HCT116 (cell line): ENCODE results near the gene SEC31B. TPM values are rescaled to one million over a fixed set of nuclear protein-coding genes. Genes with fewer than 3 reads are reported as not detected.
A peak's percentile ranks its signal among the peaks of the same experiment; 100 is the strongest.

Experiments used
- ATAC-seq: fragments of 200-7000 bp; cut with Tn5 transposase; 2 replicates; pipeline ENCODE4 v1.9.1; 2020; ENCODE audit warnings: mild to moderate bottlenecking, moderate library complexity
- BruUV-seq: library from RNA; stranded (reverse); fragments of 400-500 nt; replicated peaks from 2 replicates; lab custom pipeline; 2021; lab: Mats Ljungman, UMichigan
- CTCF ChIA-PET: fragments of 300-600 bp; sonication (Branson Sonifier 250); formaldehyde crosslinking; loops from one replicate; lab custom pipeline; 2021; ENCODE audit warnings: antibody characterized with exemption; lab: Charles Lee
- POLR2A ChIA-PET: fragments of 300-600, 350-600 bp; sonication (Branson Sonifier 250); formaldehyde crosslinking; loops from one replicate; lab custom pipeline; 2021; ENCODE audit warnings: antibody characterized with exemption; lab: Charles Lee
- RAD21 ChIA-PET, 2 experiments: fragments of 300-600 bp; sonication (Branson Sonifier 250); formaldehyde crosslinking; loops; one replicate each; lab custom pipeline; 2023; ENCODE audit warnings: low total read pairs in 2 of 2; ENCODE audit not compliant: uncharacterized antibody in 2 of 2, unreplicated experiment in 2 of 2, low non-redundant PET in 1 of 2; lab: Charles Lee
- DNase-seq: peaks from one replicate; pipeline ENCODE4 v3.0.0-alpha.2; 2010; ENCODE audit warnings: low read depth, low spot score
- H2AFZ ChIP-seq: fragments of 200-600 bp; shearing (Covaris generic), sonication (generic); 2 replicates; pipeline ENCODE4 v1.6.1; 2017; ENCODE audit warnings: low read depth, mixed run types, mixed read lengths, antibody characterized with exemption, low read length; ENCODE audit not compliant: poor library complexity, severe bottlenecking
- H3K27ac ChIP-seq: 2 replicates; pipeline ENCODE4 v1.5.1; 2012; ENCODE audit warnings: low read depth, low read length
- H3K27me3 ChIP-seq: fragments of 200-600 bp; sonication (generic); 2 replicates; pipeline ENCODE4 v1.6.1; 2016; ENCODE audit warnings: mixed run types, low read length, mixed read lengths; ENCODE audit not compliant: insufficient read depth
- H3K36me3 ChIP-seq, 2 experiments: fragments of 200-500 bp in 1 of 2; fragments of 200-600 bp in 1 of 2; sonication (Bioruptor generic) in 1 of 2; sonication (generic) in 1 of 2; 2 replicates each; pipeline versions ENCODE4 v1.5.1 to v1.6.1; 2014 to 2016; ENCODE audit warnings: low read length in 2 of 2, inconsistent platforms in 1 of 2, mixed read lengths in 1 of 2, mixed run types in 1 of 2; ENCODE audit not compliant: insufficient read depth in 2 of 2, control insufficient read depth in 1 of 2
- H3K4me1 ChIP-seq, 2 experiments: fragments of 200-600 bp in 1 of 2; sonication (generic) in 1 of 2; 2 replicates each; pipeline versions ENCODE4 v1.5.1 to v1.6.1; 2012 to 2017; ENCODE audit warnings: low read length in 2 of 2, inconsistent platforms in 1 of 2, mild to moderate bottlenecking in 1 of 2, mixed read lengths in 1 of 2, mixed run types in 1 of 2, moderate library complexity in 1 of 2; ENCODE audit not compliant: insufficient read depth in 2 of 2, control insufficient read depth in 1 of 2
- H3K4me2 ChIP-seq: fragments of 200-600 bp; sonication (generic); 2 replicates; pipeline ENCODE4 v1.6.1; 2017; ENCODE audit warnings: mixed run types, low read length, mixed read lengths
- H3K4me3 ChIP-seq, 2 experiments: fragments of 200-600 bp in 1 of 2; sonication (generic) in 1 of 2; replicated peaks in 1 of 2; 2 replicates each; pipeline ENCODE4 v1.5.1; 2011 to 2016; ENCODE audit warnings: low read length in 2 of 2, control low read depth in 1 of 2, low read depth in 1 of 2, mild to moderate bottlenecking in 1 of 2, mixed read lengths in 1 of 2, mixed run types in 1 of 2
- H3K79me2 ChIP-seq: fragments of 200-600 bp; sonication (generic); 2 replicates; pipeline ENCODE4 v1.6.1; 2017; ENCODE audit warnings: mild to moderate bottlenecking, mixed run types, low read length, moderate library complexity, mixed read lengths; ENCODE audit not compliant: insufficient read depth
- H3K9ac ChIP-seq: fragments of 200-600 bp; sonication (generic); 2 replicates; pipeline ENCODE4 v1.6.1; 2016; ENCODE audit warnings: low read length, mixed read lengths
- H3K9me2 ChIP-seq: fragments of 200-600 bp; sonication (generic), shearing (Covaris generic); 2 replicates; pipeline ENCODE4 v1.6.1; 2017; ENCODE audit warnings: mixed run types, mild to moderate bottlenecking, moderate library complexity; ENCODE audit not compliant: insufficient read depth
- H3K9me3 ChIP-seq, 2 experiments: fragments of 200-500 bp in 1 of 2; fragments of 200-600 bp in 1 of 2; sonication (Bioruptor generic) in 1 of 2; sonication (generic) in 1 of 2; 2 replicates each; pipeline ENCODE4 v1.6.1; 2014 to 2017; ENCODE audit warnings: low read length in 2 of 2, mixed read lengths in 2 of 2, inconsistent platforms in 1 of 2, low read depth in 1 of 2, mild to moderate bottlenecking in 1 of 2, mixed run types in 1 of 2, moderate library complexity in 1 of 2; ENCODE audit not compliant: control insufficient read depth in 1 of 2, insufficient read depth in 1 of 2
- H4K20me1 ChIP-seq: fragments of 200-600 bp; sonication (generic), shearing (Covaris generic); 2 replicates; pipeline ENCODE4 v1.6.1; 2017; ENCODE audit warnings: mixed run types, mild to moderate bottlenecking, moderate library complexity; ENCODE audit not compliant: insufficient read depth
- ATF3 ChIP-seq: IDR thresholded peaks from 2 replicates; pipeline ENCODE4 v1.6.1; 2012
- CBX3 ChIP-seq: IDR thresholded peaks from 2 replicates; pipeline ENCODE4 v1.6.1; 2012; ENCODE audit warnings: low read depth
- CTCF ChIP-seq, 3 experiments: fragments of 200-600 bp in 1 of 3; sonication (generic) in 1 of 3; IDR thresholded peaks in 2 of 3; conservative IDR thresholded peaks in 1 of 3; 2 replicates each; pipeline ENCODE4 v1.5.1; 2012 to 2017; ENCODE audit warnings: low read depth in 2 of 3, low read length in 2 of 3, antibody characterized with exemption in 1 of 3, borderline replicate concordance in 1 of 3, control low read depth in 1 of 3, mild to moderate bottlenecking in 1 of 3, mixed read lengths in 1 of 3, mixed run types in 1 of 3, moderate library complexity in 1 of 3; ENCODE audit not compliant: insufficient read depth in 1 of 3
- EGR1 ChIP-seq: IDR thresholded peaks from 2 replicates; pipeline ENCODE4 v1.6.1; 2012; ENCODE audit warnings: low read depth
- EZH2phosphoT487 ChIP-seq: fragments of 200-600 bp; IDR thresholded peaks from 2 replicates; pipeline ENCODE4 v1.6.1; 2018; ENCODE audit warnings: antibody characterized with exemption, borderline replicate concordance
- JUND ChIP-seq: IDR thresholded peaks from 2 replicates; pipeline ENCODE4 v1.6.1; 2012
- POLR2A ChIP-seq: IDR thresholded peaks from 2 replicates; pipeline ENCODE4 v1.7.0; 2011; ENCODE audit warnings: borderline replicate concordance; ENCODE audit not compliant: insufficient read depth, insufficient read length; ENCODE audit errors: extremely low read depth
- RAD21 ChIP-seq: IDR thresholded peaks from 2 replicates; pipeline ENCODE4 v1.6.1; 2012; ENCODE audit warnings: low read depth, mild to moderate bottlenecking
- TCF7L2 ChIP-seq: IDR thresholded peaks from 2 replicates; pipeline ENCODE4 v1.7.0; 2011; ENCODE audit warnings: borderline replicate concordance, inconsistent platforms; ENCODE audit not compliant: insufficient read depth, insufficient read length; ENCODE audit errors: extremely low read depth
- ZFX ChIP-seq: fragments of 450-650 bp; IDR thresholded peaks from 2 replicates; pipeline ENCODE4 v1.6.1; 2017
- intact Hi-C: fragments of 100-400 bp; cut with micrococcal nuclease; formaldehyde crosslinking; loops from 2 replicates; pipeline ENCODE4 v1.10.0; 2022
- total RNA-seq: library from RNA; stranded (reverse); gene quantifications from one replicate; pipeline ENCODE4 v1.2.1, GENCODE V29; 2021; ENCODE audit not compliant: unreplicated experiment

SEC31B gene
- total RNA-seq, 1 experiment from 2014 or later = 30.9 TPM

GRCh38 chr10:100518761-100519241 is 860 bp downstream of the SEC31B start:
- Histone ChIP-seq H3K9me3 (no peaks in the 10 kb centered on the region), H3K27me3 (no peaks in the 10 kb centered on the region), H3K4me1 (no peaks in the 10 kb centered on the region), H2AFZ (no peak overlapping the region), H3K9me2 (no peaks in the 10 kb centered on the region), H3K27ac (no peak overlapping the region), H3K36me3 (peaks cover 16 to 20% of the 10 kb centered on the region in 2 experiments; a peak in 2 of 4 replicates), H3K4me3 (no peak overlapping the region), H4K20me1 (no peaks in the 10 kb centered on the region), H3K4me2 (no peak overlapping the region; the same call in 1 of the 2 replicates), H3K9ac (no peak overlapping the region), H3K79me2 (no peaks in the 10 kb centered on the region)
- ChIA-PET CTCF (interaction anchor here (0.6 to 3.4 kb wide), 50 partner anchors 9 to 673 kb away, joined by 3 to 54 read pairs (median 4); partner anchors contain the start of genes HIF1AN, NDUFB8, PKD2L1 and SCD), POLR2A (interaction anchor here (0.6 to 1.3 kb wide), 4 partner anchors 17 to 176 kb away, joined by 3 to 5 read pairs (median 4); partner anchors contain the start of gene HIF1AN), RAD21 (interaction anchor here (0.5 to 2.1 kb wide), 12 partner anchors 10 to 360 kb away, joined by 3 to 7 read pairs (median 4); no protein-coding TSS in a partner anchor)
- TF ChIP-seq EGR1 = no peak
- TF ChIP-seq POLR2A = no peak
- TF ChIP-seq CTCF (IDR thresholded peaks at IDR 0.05 in 2 of 3, conservative IDR thresholded peaks at IDR 0.05 in 1 of 3; ENCODE audit: borderline replicate concordance in 1 of 3, insufficient read depth in 1 of 3, low read depth in 2 of 3, low read length in 2 of 3) = peak; percentile 83 to 89 (median 87)
- TF ChIP-seq ZFX = no peak
- no peak for TF ChIP-seq TCF7L2
- no peak for TF ChIP-seq EZH2phosphoT487
- no peak for TF ChIP-seq ATF3
- TF ChIP-seq RAD21 = peak; percentile 82
- peak; percentile 18; the same call in 1 of the 2 replicates for TF ChIP-seq JUND
- no peak for TF ChIP-seq CBX3
- BruUV-seq = no TSS peak
- intact Hi-C loops = loop anchor here (1.0 to 10.0 kb wide), 3 partner anchors 84 to 664 kb away; no protein-coding TSS in a partner anchor
- ATAC-seq (peak; percentile 79), DNase-seq (peak; percentile 41)
